Retinal pigment epithelial cell (primary cell): ENCODE measurements around the gene UCP2.

Experiments used
- DNase-seq: peaks from one replicate; pipeline ENCODE4 v3.0.0-alpha.2; 2010; ENCODE audit warnings: low read depth
- H3K4me3 ChIP-seq: 2 replicates; pipeline ENCODE4 v1.5.1; 2011; ENCODE audit warnings: mild to moderate bottlenecking, low read length, control low read depth, moderate library complexity
- CTCF ChIP-seq: conservative IDR thresholded peaks from 2 replicates; pipeline ENCODE4 v1.5.1; 2011; ENCODE audit warnings: low read depth, low read length, control low read depth, inconsistent platforms

The UCP2 gene

GRCh38 chr11:73998846-73999575, 16.4 kb upstream of the UCP2 start:
- no peak for DNase-seq
- no peak overlapping the region for H3K4me3 ChIP-seq
- no peak for TF ChIP-seq CTCF

- no peak for DNase-seq
- no peak for TF ChIP-seq CTCF
- H3K4me3 ChIP-seq: no peak overlapping the region
Measured at GRCh38 chr11:73997120-73997770, 14.6 kb upstream of the UCP2 start.

- no peak overlapping the region for H3K4me3 ChIP-seq
- TF ChIP-seq CTCF: no peak
- no peak for DNase-seq
Measured at GRCh38 chr11:73996161-73996747, 13.6 kb upstream of the UCP2 start.

GRCh38 chr11:73995731-73996130, 13.1 kb upstream of the UCP2 start:
- no peak overlapping the region for H3K4me3 ChIP-seq
- no peak for TF ChIP-seq CTCF
- DNase-seq: no peak

GRCh38 chr11:73995247-73995646, 12.6 kb upstream of the UCP2 start:
- DNase-seq: no peak
- H3K4me3 ChIP-seq: no peak overlapping the region
- TF ChIP-seq CTCF: no peak

- no peak for DNase-seq
- no peak for TF ChIP-seq CTCF
Measured at GRCh38 chr11:73991471-73992006, 8.9 kb upstream of the UCP2 start.

More at GRCh38 chr11:73991471-73992006, 8.9 kb upstream of the UCP2 start:
- H3K4me3 ChIP-seq: no peak overlapping the region
